Measurements from ENCODE around the gene PTPN4.

DNA sequence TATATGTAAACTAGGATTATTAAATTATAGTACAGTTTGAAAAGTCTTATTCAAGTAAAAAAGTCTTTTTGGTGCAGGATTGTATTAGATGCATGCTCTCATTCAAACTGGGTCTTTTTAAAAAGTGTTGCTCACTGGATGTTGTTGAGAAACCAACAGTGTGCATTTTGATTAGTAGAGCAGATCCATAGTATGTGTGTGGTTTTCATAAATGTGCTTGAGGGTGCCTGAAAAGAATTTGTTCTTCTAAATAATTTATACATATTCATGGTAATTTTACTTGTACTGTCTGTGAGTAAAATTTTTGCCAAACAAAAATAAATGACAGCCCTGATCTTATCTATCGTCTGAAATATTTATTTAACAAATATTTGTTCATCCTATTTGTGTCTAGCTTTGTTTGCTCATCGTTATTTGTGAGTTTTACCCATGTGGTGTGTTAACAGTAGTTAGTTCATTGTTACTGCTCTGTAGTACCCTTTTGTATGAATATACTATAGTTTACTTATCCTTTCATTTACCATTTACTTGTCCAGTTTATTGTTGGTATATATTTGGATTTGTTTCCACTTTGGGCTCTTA is 50.4 kb downstream of the PTPN4 start:
- TF ChIP-seq, protein P1, sequence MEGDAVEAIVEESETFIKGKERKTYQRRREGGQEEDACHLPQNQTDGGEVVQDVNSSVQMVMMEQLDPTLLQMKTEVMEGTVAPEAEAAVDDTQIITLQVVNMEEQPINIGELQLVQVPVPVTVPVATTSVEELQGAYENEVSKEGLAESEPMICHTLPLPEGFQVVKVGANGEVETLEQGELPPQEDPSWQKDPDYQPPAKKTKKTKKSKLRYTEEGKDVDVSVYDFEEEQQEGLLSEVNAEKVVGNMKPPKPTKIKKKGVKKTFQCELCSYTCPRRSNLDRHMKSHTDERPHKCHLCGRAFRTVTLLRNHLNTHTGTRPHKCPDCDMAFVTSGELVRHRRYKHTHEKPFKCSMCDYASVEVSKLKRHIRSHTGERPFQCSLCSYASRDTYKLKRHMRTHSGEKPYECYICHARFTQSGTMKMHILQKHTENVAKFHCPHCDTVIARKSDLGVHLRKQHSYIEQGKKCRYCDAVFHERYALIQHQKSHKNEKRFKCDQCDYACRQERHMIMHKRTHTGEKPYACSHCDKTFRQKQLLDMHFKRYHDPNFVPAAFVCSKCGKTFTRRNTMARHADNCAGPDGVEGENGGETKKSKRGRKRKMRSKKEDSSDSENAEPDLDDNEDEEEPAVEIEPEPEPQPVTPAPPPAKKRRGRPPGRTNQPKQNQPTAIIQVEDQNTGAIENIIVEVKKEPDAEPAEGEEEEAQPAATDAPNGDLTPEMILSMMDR (IDR thresholded peaks at IDR 0.05) = no peak
- TF ChIP-seq POLR2A (IDR thresholded peaks at IDR 0.05) = no peak
